H1 (cell line): ENCODE measurements around the gene BORCS6. TPM values are rescaled to one million over a fixed set of nuclear protein-coding genes. Genes with fewer than 3 reads are reported as not detected.

ENCODE experiments used
- NANOG ChIP-seq: IDR thresholded peaks from 2 replicates; pipeline ENCODE4 v1.6.1; 2011; ENCODE audit warnings: low read length, low read depth, mild to moderate bottlenecking, inconsistent platforms; ENCODE audit not compliant: insufficient read depth, poor library complexity, severe bottlenecking
- POU5F1 ChIP-seq: IDR thresholded peaks from 2 replicates; pipeline ENCODE4 v1.6.1; 2011; ENCODE audit warnings: low read depth, mild to moderate bottlenecking, low read length, moderate library complexity
- YY1 ChIP-seq: IDR thresholded peaks from 2 replicates; pipeline ENCODE4 v1.6.1; 2011; ENCODE audit warnings: low read depth, mild to moderate bottlenecking, low read length
- polyA plus RNA-seq, 7 experiments: library from polyadenylated mRNA; depleted of rRNA in 3 of 7; stranded (reverse) in 5 of 7; unstranded in 2 of 7; fragments of >200 nt in 5 of 7; fragments of 200-250 nt in 2 of 7; gene quantifications; 1 replicate in 5 of 7; 2 replicates in 1 of 7; 4 replicates in 1 of 7; pipeline versions ENCODE4 v1.2.1 to v1.2.3, GENCODE V29; 2011 to 2013; ENCODE audit warnings: missing spikeins in 2 of 7, mixed read lengths in 2 of 7
- total RNA-seq: library from RNA; stranded (reverse); fragmentation: NEBNext Ultra II Directional; extraction: Animal tissue kit (Norgen Biotek cat#: 25700); gene quantifications from 2 replicates; pipeline ENCODE4 v1.2.1, GENCODE V29; 2021

Gene BORCS6
- total and polyA plus RNA-seq, 2 of the 8 experiments (the other 6 are each of a cell fraction or from before 2014, with no cell fraction given) = 3.3 to 3.6 TPM

GRCh38 chr17:8237886-8238285 is 47.9 kb upstream of the BORCS6 start (continued):
- TF ChIP-seq POU5F1 (no peak), NANOG (no peak), YY1 (no peak)
